CD4-positive, alpha-beta memory T cell (primary cell): ENCODE results near the gene ALKBH2. TPM values are rescaled to one million over a fixed set of nuclear protein-coding genes. Genes with fewer than 3 reads are reported as not detected.
"Not testable (repeated sequence)": the region's sequence is repeated elsewhere in the genome, so short reads cannot be mapped to it uniquely, and the experiment has no call there.

ENCODE experiments used
- CTCF ChIA-PET: fragments of 350-600 bp; sonication (Branson Sonifier 250); formaldehyde crosslinking; loops from one replicate; lab custom pipeline; 2021; ENCODE audit warnings: inconsistent platforms; ENCODE audit not compliant: partially characterized antibody; lab: Charles Lee
- POLR2A ChIA-PET: fragments of 350-600 bp; sonication (Branson Sonifier 250); formaldehyde crosslinking; loops from one replicate; lab custom pipeline; 2021; ENCODE audit not compliant: partially characterized antibody; lab: Charles Lee
- DNase-seq, 5 donors: peaks; one replicate each; pipeline versions ENCODE4 v3.0.0 to v3.0.0-alpha.2; 2020 to 2022; ENCODE audit warnings: mixed read lengths in 1 of 5
- H3K27ac ChIP-seq: one replicate; pipeline ENCODE4 v1.7.0; 2013; ENCODE audit warnings: low read depth, low read length
- H3K27me3 ChIP-seq: 2 replicates; pipeline ENCODE4 v1.7.0; 2013; ENCODE audit warnings: mild to moderate bottlenecking, low read length, moderate library complexity; ENCODE audit not compliant: insufficient read depth
- H3K36me3 ChIP-seq: 2 replicates; pipeline ENCODE4 v1.7.0; 2013; ENCODE audit warnings: mild to moderate bottlenecking, low read length, moderate library complexity; ENCODE audit not compliant: insufficient read depth
- H3K4me1 ChIP-seq: 2 replicates; pipeline ENCODE4 v1.7.0; 2013; ENCODE audit warnings: mild to moderate bottlenecking, low read length, moderate library complexity; ENCODE audit not compliant: insufficient read depth
- H3K4me3 ChIP-seq, 2 donors: one replicate each; pipeline ENCODE4 v1.7.0; 2013; ENCODE audit warnings: low read length in 2 of 2, mild to moderate bottlenecking in 1 of 2
- H3K9me3 ChIP-seq, 2 donors: one replicate each; pipeline ENCODE4 v1.7.0; 2013; ENCODE audit warnings: low read length in 2 of 2, control low read depth in 1 of 2; ENCODE audit not compliant: control insufficient read depth in 1 of 2
- H3K27ac Mint-ChIP-seq, 7 donors: one replicate each; pipeline ENCODE4 v1.8.0; 2020 to 2021; ENCODE audit warnings: mixed read lengths in 7 of 7, mild to moderate bottlenecking in 6 of 7, inconsistent platforms in 3 of 7, moderate library complexity in 3 of 7
- H3K27me3 Mint-ChIP-seq, 2 donors: one replicate each; pipeline ENCODE4 v1.8.0; 2020 to 2021; ENCODE audit warnings: mixed read lengths in 2 of 2
- H3K36me3 Mint-ChIP-seq, 2 donors: one replicate each; pipeline ENCODE4 v1.8.0; 2020 to 2021; ENCODE audit warnings: mixed read lengths in 2 of 2, inconsistent platforms in 1 of 2, mild to moderate bottlenecking in 1 of 2
- H3K4me1 Mint-ChIP-seq, 4 donors: one replicate each; pipeline ENCODE4 v1.8.0; 2020 to 2021; ENCODE audit warnings: mixed read lengths in 4 of 4, mild to moderate bottlenecking in 1 of 4
- H3K4me3 Mint-ChIP-seq, 8 donors: one replicate each; pipeline ENCODE4 v1.8.0; 2020 to 2021; ENCODE audit warnings: mixed read lengths in 8 of 8, mild to moderate bottlenecking in 7 of 8, moderate library complexity in 6 of 8, inconsistent platforms in 3 of 8
- H3K9me3 Mint-ChIP-seq, 8 donors: one replicate each; pipeline ENCODE4 v1.8.0; 2020 to 2021; ENCODE audit warnings: mixed read lengths in 8 of 8, mild to moderate bottlenecking in 5 of 8, inconsistent platforms in 3 of 8, moderate library complexity in 1 of 8
- intact Hi-C: fragments of 100-400 bp; cut with micrococcal nuclease; formaldehyde crosslinking; loops from one replicate; pipeline ENCODE4 v1.15.1; 2023
- polyA plus RNA-seq, 2 donors: library from polyadenylated mRNA; unstranded; fragments of 300-500 nt; fragmentation: Illumina TruSeq; gene quantifications; one replicate each; pipeline ENCODE4 v1.2.3, GENCODE V29; 2021
- total RNA-seq, 2 experiments: library from RNA; stranded (reverse); gene quantifications; one replicate each; pipeline ENCODE4 v1.2.3, GENCODE V29; 2021

ALKBH2 gene
- total and polyA plus RNA-seq, 4 experiments from 2014 or later, result 12.9 to 16.4 (median 14.7) TPM

GRCh38 chr12:109049794-109050193 is 43.5 kb downstream of the ALKBH2 start:
- H3K27ac ChIP-seq, H3K27me3 Mint-ChIP-seq, H3K9me3 Mint-ChIP-seq, H3K9me3 ChIP-seq, CTCF ChIA-PET, H3K27me3 ChIP-seq, H3K36me3 ChIP-seq, H3K4me3 ChIP-seq, DNase-seq: not testable (repeated sequence)
- Mint-ChIP-seq H3K4me1 (peaks cover 10 to 27% (median 17%) of the 10 kb centered on the region in 4 donors), H3K27ac (peak overlapping the region in 1 of 7 donors; percentile 51), H3K36me3 (peaks cover 0 to 12% of the 10 kb centered on the region in 2 donors), H3K4me3 (peak overlapping the region in 1 of 8 donors; percentile 38)
- intact Hi-C loops, result loop anchor here (5.0 to 10.0 kb wide), 2 partner anchors 532 to 1075 kb away; partner anchors contain the start of genes FICD and IFT81
- peaks cover 18% of the 10 kb centered on the region for H3K4me1 ChIP-seq
- POLR2A ChIA-PET, result interaction anchor here (0.6 kb wide), 1 partner anchor 515 kb away, joined by 3 read pairs; no protein-coding TSS in a partner anchor

- peaks cover 5 to 21% (median 12%) of the 10 kb centered on the region in 4 donors for H3K4me1 Mint-ChIP-seq
Measured at GRCh38 chr12:109048706-109049105, 44.6 kb downstream of the ALKBH2 start.

GRCh38 chr12:109047081-109047805 is 46.0 kb downstream of the ALKBH2 start:
- Histone ChIP-seq H3K36me3 (no peaks in the 10 kb centered on the region), H3K27me3 (peaks cover 7% of the 10 kb centered on the region), H3K9me3 (no peaks in the 10 kb centered on the region), H3K4me1 (peaks cover 7% of the 10 kb centered on the region), H3K4me3 (no peak overlapping the region), H3K27ac (no peak overlapping the region)
- intact Hi-C loops, result no loop called here
- POLR2A ChIA-PET, result no interaction called here
- Mint-ChIP-seq H3K4me1 (peaks cover 4 to 11% (median 6%) of the 10 kb centered on the region in 4 donors), H3K36me3 (peaks cover 0 to 3% of the 10 kb centered on the region in 2 donors), H3K27ac (peak overlapping the region in 1 of 7 donors; percentile 15), H3K9me3 (peaks cover 0 to 3% (median 0%) of the 10 kb centered on the region in 8 donors), H3K27me3 (peaks cover 12 to 14% of the 10 kb centered on the region in 2 donors), H3K4me3 (no peak overlapping the region)
- DNase-seq, result no peak
- CTCF ChIA-PET, result interaction anchor here (1.0 kb wide), 1 partner anchor 97 kb away, joined by 3 read pairs; no protein-coding TSS in a partner anchor

More at GRCh38 chr12:109048706-109049105, 44.6 kb downstream of the ALKBH2 start:
- H3K4me1 ChIP-seq, H3K9me3 ChIP-seq, H3K36me3 ChIP-seq, H3K27ac ChIP-seq, H3K27me3 ChIP-seq, H3K27ac Mint-ChIP-seq, H3K4me3 ChIP-seq, CTCF ChIA-PET, H3K9me3 Mint-ChIP-seq, POLR2A ChIA-PET, DNase-seq, intact Hi-C loops, H3K4me3 Mint-ChIP-seq, H3K27me3 Mint-ChIP-seq: not testable (repeated sequence)
- peaks cover 0 to 11% of the 10 kb centered on the region in 2 donors for H3K36me3 Mint-ChIP-seq

- Mint-ChIP-seq H3K36me3 (no peaks in the 10 kb centered on the region), H3K4me1 (peaks cover 0 to 4% (median 0%) of the 10 kb centered on the region in 4 donors), H3K27me3 (peaks cover 21 to 23% of the 10 kb centered on the region in 2 donors), H3K9me3 (peaks cover 0 to 16% (median 5%) of the 10 kb centered on the region in 8 donors), H3K4me3 (no peak overlapping the region), H3K27ac (no peak overlapping the region)
- ChIA-PET CTCF (no interaction called here), POLR2A (no interaction called here)
- Histone ChIP-seq H3K9me3 (no peaks in the 10 kb centered on the region), H3K4me3 (no peak overlapping the region), H3K36me3 (no peaks in the 10 kb centered on the region), H3K27me3 (peaks cover 7% of the 10 kb centered on the region), H3K27ac (no peak overlapping the region), H3K4me1 (no peaks in the 10 kb centered on the region)
- intact Hi-C loops, result no loop called here
- no peak for DNase-seq
Measured at GRCh38 chr12:109044241-109044640, 49.0 kb downstream of the ALKBH2 start.

Other genes with a start within 250 kb of the ALKBH2 start
- gene SSH1, start 235.9 kb downstream of the ALKBH2 start, total RNA-seq, result 10 to 100 TPM; 32.3 to 38.0 TPM
- gene SSH1, start 235.9 kb downstream of the ALKBH2 start, polyA plus RNA-seq, result 1 to 10 TPM; 1.4 to 9.3 TPM
- gene DAO, start 213.4 kb downstream of the ALKBH2 start, total RNA-seq, result not detected
- not detected for gene DAO, start 213.4 kb downstream of the ALKBH2 start, polyA plus RNA-seq
- not detected for gene SVOP, start 72.4 kb downstream of the ALKBH2 start, total RNA-seq
- gene SVOP, start 72.4 kb downstream of the ALKBH2 start, polyA plus RNA-seq, result not detected
- gene USP30, start 40.9 kb downstream of the ALKBH2 start, total RNA-seq, result 10 to 100 TPM in 1 of 2 experiments, 1 to 10 TPM in 1; 8.1 to 14.2 TPM
- gene USP30, start 40.9 kb downstream of the ALKBH2 start, polyA plus RNA-seq, result 10 to 100 TPM in 1 of 2 donors, 1 to 10 TPM in 1; 6.8 to 13.9 TPM
- gene UNG, start 4.1 kb upstream of the ALKBH2 start, total RNA-seq, result 10 to 100 TPM; 18.5 to 19.5 TPM
- 10 to 100 TPM; 43.1 to 47.1 TPM for gene UNG, start 4.1 kb upstream of the ALKBH2 start, polyA plus RNA-seq
- 10 to 100 TPM; 46.7 to 47.1 TPM for gene ACACB, start 23.1 kb upstream of the ALKBH2 start, total RNA-seq
- gene ACACB, start 23.1 kb upstream of the ALKBH2 start, polyA plus RNA-seq, result 1 to 10 TPM in 1 of 2 donors, under 1 TPM in 1; 0.83 to 2.0 TPM
- not detected for gene FOXN4, start 215.8 kb upstream of the ALKBH2 start, total RNA-seq
- gene FOXN4, start 215.8 kb upstream of the ALKBH2 start, polyA plus RNA-seq, result not detected